CD14-positive monocyte (primary cell): ENCODE data around the gene FLII. TPM values are rescaled to one million over a fixed set of nuclear protein-coding genes. Genes with fewer than 3 reads are reported as not detected.
A peak's percentile ranks its signal among the peaks of the same experiment; 100 is the strongest.

Source experiments
- DNase-seq, 3 donors: peaks; one replicate each; pipeline ENCODE4 v3.0.0-alpha.2; 2011 to 2022
- H2AFZ ChIP-seq: 2 replicates; pipeline ENCODE4 v1.6.0; 2012; ENCODE audit warnings: mild to moderate bottlenecking, low read depth, low read length, inconsistent platforms; ENCODE audit not compliant: insufficient read depth, poor library complexity, severe bottlenecking
- H3K27ac ChIP-seq, 2 donors: 1 replicate in 1 of 2; 2 replicates in 1 of 2; pipeline ENCODE4 v1.5.1; 2012 to 2013; ENCODE audit warnings: low read length in 2 of 2, control low read depth in 1 of 2, inconsistent platforms in 1 of 2, low read depth in 1 of 2, mild to moderate bottlenecking in 1 of 2
- H3K27me3 ChIP-seq, 2 donors: one replicate each; pipeline versions ENCODE4 v1.6.0 to v1.6.1; 2011 to 2013; ENCODE audit warnings: low read length in 2 of 2; ENCODE audit not compliant: control insufficient read depth in 2 of 2, insufficient read depth in 2 of 2
- H3K36me3 ChIP-seq, 2 donors: replicated peaks in 1 of 2; 1 replicate in 1 of 2; 2 replicates in 1 of 2; pipeline versions ENCODE4 v1.5.1 to v1.6.1; 2012 to 2013; ENCODE audit warnings: low read length in 2 of 2, control low read depth in 1 of 2, inconsistent platforms in 1 of 2, mild to moderate bottlenecking in 1 of 2; ENCODE audit not compliant: insufficient read depth in 2 of 2, control insufficient read depth in 1 of 2
- H3K4me1 ChIP-seq, 2 donors: 1 replicate in 1 of 2; 2 replicates in 1 of 2; pipeline versions ENCODE4 v1.5.1 to v1.6.1; 2012 to 2013; ENCODE audit warnings: low read length in 2 of 2, control low read depth in 1 of 2, inconsistent platforms in 1 of 2, mild to moderate bottlenecking in 1 of 2, moderate library complexity in 1 of 2; ENCODE audit not compliant: insufficient read depth in 2 of 2, control insufficient read depth in 1 of 2
- H3K4me2 ChIP-seq: replicated peaks from 2 replicates; pipeline ENCODE3; 2012; ENCODE audit warnings: low read length, moderate library complexity, mild to moderate bottlenecking; ENCODE audit not compliant: poor library complexity, severe bottlenecking; ENCODE audit errors: extremely low read depth
- H3K4me3 ChIP-seq, 3 experiments: fragments of 200-600 bp in 1 of 3; sonication (generic) in 1 of 3; replicated peaks in 1 of 3; 1 replicate in 2 of 3; 2 replicates in 1 of 3; pipeline ENCODE4 v1.5.1; 2011 to 2013; ENCODE audit warnings: low read length in 3 of 3, mild to moderate bottlenecking in 3 of 3, control low read depth in 2 of 3, low read depth in 2 of 3, inconsistent platforms in 1 of 3, moderate library complexity in 1 of 3
- H3K79me2 ChIP-seq: 2 replicates; pipeline ENCODE4 v1.6.0; 2012; ENCODE audit warnings: mild to moderate bottlenecking, control low read depth, inconsistent platforms, low read length, moderate library complexity; ENCODE audit not compliant: insufficient read depth
- H3K9ac ChIP-seq: 2 replicates; pipeline ENCODE4 v1.6.0; 2017; ENCODE audit warnings: low read length, mild to moderate bottlenecking; ENCODE audit not compliant: insufficient read depth, poor library complexity, severe bottlenecking
- H3K9me3 ChIP-seq, 2 donors: replicated peaks in 1 of 2; 1 replicate in 1 of 2; 2 replicates in 1 of 2; pipeline versions ENCODE4 v1.5.1 to v1.6.1; 2012 to 2013; ENCODE audit warnings: low read length in 2 of 2, control low read depth in 1 of 2; ENCODE audit not compliant: control insufficient read depth in 1 of 2, insufficient read depth in 1 of 2
- H4K20me1 ChIP-seq: 2 replicates; pipeline ENCODE4 v1.6.0; 2012; ENCODE audit warnings: mild to moderate bottlenecking, low read length, control low read depth, moderate library complexity; ENCODE audit not compliant: insufficient read depth
- H3K27ac Mint-ChIP-seq, 7 donors: one replicate each; pipeline ENCODE4 v1.8.0; 2020; ENCODE audit warnings: mild to moderate bottlenecking in 7 of 7, mixed read lengths in 7 of 7, moderate library complexity in 6 of 7, inconsistent platforms in 2 of 7
- H3K27me3 Mint-ChIP-seq, 3 donors: one replicate each; pipeline ENCODE4 v1.8.0; 2021 to 2022; ENCODE audit warnings: low read depth in 3 of 3, mild to moderate bottlenecking in 3 of 3, mixed read lengths in 3 of 3, moderate library complexity in 3 of 3, inconsistent platforms in 1 of 3
- H3K36me3 Mint-ChIP-seq, 2 donors: one replicate each; pipeline ENCODE4 v1.8.0; 2020; ENCODE audit warnings: mixed read lengths in 2 of 2, inconsistent platforms in 1 of 2, mild to moderate bottlenecking in 1 of 2
- H3K4me1 Mint-ChIP-seq: one replicate; pipeline ENCODE4 v1.8.0; 2020; ENCODE audit warnings: mild to moderate bottlenecking, mixed read lengths
- H3K4me3 Mint-ChIP-seq, 2 donors: one replicate each; pipeline ENCODE4 v1.8.0; 2020; ENCODE audit warnings: mild to moderate bottlenecking in 2 of 2, mixed read lengths in 2 of 2, moderate library complexity in 1 of 2
- H3K9me3 Mint-ChIP-seq, 7 donors: one replicate each; pipeline ENCODE4 v1.8.0; 2020 to 2022; ENCODE audit warnings: mixed read lengths in 7 of 7, mild to moderate bottlenecking in 6 of 7, moderate library complexity in 6 of 7, inconsistent platforms in 2 of 7
- CTCF ChIP-seq: fragments of 200-600 bp; IDR thresholded peaks from one replicate; pipeline ENCODE4 v1.8.0; 2022; ENCODE audit warnings: antibody characterized with exemption, mild to moderate bottlenecking
- WGBS: methylation state at CpG from one replicate; pipeline ENCODE4 v1.1.5; 2013; ENCODE audit warnings: missing lambda C conversion rate; ENCODE audit not compliant: insufficient coverage; 5-methylcytosine and 5-hydroxymethylcytosine counted together
- intact Hi-C, 2 donors: fragments of 100-400 bp; cut with micrococcal nuclease; formaldehyde crosslinking; loops; one replicate each; pipeline versions ENCODE4 v1.15.0 to v1.15.1; 2023
- polyA plus RNA-seq, 3 donors: library from polyadenylated mRNA; depleted of rRNA in 1 of 3; unstranded in 2 of 3; stranded (reverse) in 1 of 3; fragments of 300-500 nt in 2 of 3; fragments of >200 nt in 1 of 3; fragmentation: Illumina TruSeq in 2 of 3; gene quantifications; 1 replicate in 2 of 3; 2 replicates in 1 of 3; pipeline ENCODE4 v1.2.3, GENCODE V29; 2012 to 2021

The FLII gene
- polyA plus RNA-seq, 3 donors = 145 to 724 (median 227) TPM

GRCh38 chr17:18213666-18214270 is 44.8 kb downstream of the FLII start:
- Histone ChIP-seq H3K79me2 (no peaks in the 10 kb centered on the region), H2AFZ (no peak overlapping the region), H3K9me3 (no peaks in the 10 kb centered on the region), H3K4me3 (no peak overlapping the region), H3K27ac (no peak overlapping the region), H3K4me1 (no peaks in the 10 kb centered on the region), H3K27me3 (no peaks in the 10 kb centered on the region), H4K20me1 (peaks cover 17% of the 10 kb centered on the region), H3K9ac (no peak overlapping the region), H3K4me2 (no peak overlapping the region), H3K36me3 (peaks cover 22 to 23% of the 10 kb centered on the region in 2 donors)
- Mint-ChIP-seq H3K4me1 (no peaks in the 10 kb centered on the region), H3K27ac (peak overlapping the region in 2 of 7 donors; percentile 51 to 58), H3K36me3 (peaks cover 19 to 31% of the 10 kb centered on the region in 2 donors), H3K27me3 (peaks cover 0 to 2% (median 1%) of the 10 kb centered on the region in 3 donors), H3K9me3 (no peaks in the 10 kb centered on the region), H3K4me3 (no peak overlapping the region)
- TF ChIP-seq CTCF = no peak
- intact Hi-C loops = no loop called here
- DNase-seq = no peak
- WGBS = 78% methylated on average over 5 of the region's 7 CpGs

- H3K4me1 Mint-ChIP-seq = no peaks in the 10 kb centered on the region
- Histone ChIP-seq H4K20me1 (peaks cover 64% of the 10 kb centered on the region), H3K36me3 (peaks cover 73 to 80% of the 10 kb centered on the region in 2 donors), H3K27ac (no peak overlapping the region), H3K4me1 (no peaks in the 10 kb centered on the region), H3K9ac (no peak overlapping the region), H3K9me3 (no peaks in the 10 kb centered on the region), H3K4me2 (no peak overlapping the region), H3K4me3 (no peak overlapping the region), H2AFZ (no peak overlapping the region), H3K27me3 (no peaks in the 10 kb centered on the region), H3K79me2 (peaks cover 18% of the 10 kb centered on the region)
- TF ChIP-seq CTCF = no peak
- intact Hi-C loops = no loop called here
- DNase-seq = no peak
- H3K27ac Mint-ChIP-seq = no peak overlapping the region
- no peak overlapping the region for H3K4me3 Mint-ChIP-seq
- peaks cover 0 to 1% (median 1%) of the 10 kb centered on the region in 3 donors for H3K27me3 Mint-ChIP-seq
- no peaks in the 10 kb centered on the region for H3K9me3 Mint-ChIP-seq
- H3K36me3 Mint-ChIP-seq = peaks cover 59 to 82% of the 10 kb centered on the region in 2 donors
- 95% methylated on average over 14 of the region's 19 CpGs for WGBS
Measured at GRCh38 chr17:18208092-18208491, 50.4 kb downstream of the FLII start.
